CD4-positive, alpha-beta T cell treated with Interleukin-4 for 4 hours (primary cell): ENCODE measurements around the gene KPNA1.

Source experiments
- DNase-seq: peaks from one replicate; pipeline ENCODE4 v3.0.0-alpha.2; 2020

KPNA1 gene

DNA sequence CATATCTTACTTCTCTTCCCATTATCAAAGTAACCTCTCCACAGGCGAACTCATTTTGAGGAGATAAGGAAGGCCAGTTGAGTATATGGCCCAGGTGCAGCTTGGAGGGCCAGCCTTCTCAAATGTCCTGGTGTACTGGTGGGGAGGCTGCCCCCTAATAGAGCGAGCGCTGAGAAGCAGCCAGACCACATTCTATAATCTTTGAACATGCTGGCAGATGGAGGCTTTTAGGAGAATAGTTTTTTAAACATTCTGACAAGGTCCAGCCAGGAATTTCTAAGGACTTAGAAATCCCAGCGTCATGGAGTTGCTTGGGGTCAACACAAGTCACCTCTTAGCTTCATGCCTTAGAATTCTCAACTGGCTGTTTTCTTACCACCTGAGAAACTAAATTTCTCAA, 104.6 kb downstream of the KPNA1 start:
- no peak for DNase-seq

- DNase-seq, result no peak
These were observed 105.3 kb downstream of the KPNA1 start for GRCh38 chr3:122409446-122409845.

DNA sequence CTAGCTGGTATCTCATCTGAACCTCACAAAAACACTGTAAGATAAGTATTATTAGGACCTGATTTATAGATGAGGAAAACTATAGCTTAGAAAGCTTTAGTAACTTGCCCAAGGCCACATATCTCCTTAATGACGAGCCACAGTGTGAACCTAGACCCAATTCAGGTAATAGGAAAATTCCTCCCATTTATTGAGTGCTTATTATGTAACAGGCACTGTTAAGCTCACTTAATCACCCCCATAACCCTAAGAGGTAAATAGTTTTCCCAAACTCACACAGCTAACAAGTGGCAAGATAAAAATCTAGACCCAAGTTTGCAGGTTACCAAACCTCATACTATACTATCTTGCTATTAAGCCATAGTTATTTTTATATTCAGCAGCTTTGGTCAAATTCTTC, 106.8 kb downstream of the KPNA1 start:
- no peak for DNase-seq

- no peak for DNase-seq
These were observed 108.5 kb downstream of the KPNA1 start for GRCh38 chr3:122406198-122406597.

GRCh38 chr3:122405015-122405414, 109.7 kb downstream of the KPNA1 start:
- no peak for DNase-seq

DNA sequence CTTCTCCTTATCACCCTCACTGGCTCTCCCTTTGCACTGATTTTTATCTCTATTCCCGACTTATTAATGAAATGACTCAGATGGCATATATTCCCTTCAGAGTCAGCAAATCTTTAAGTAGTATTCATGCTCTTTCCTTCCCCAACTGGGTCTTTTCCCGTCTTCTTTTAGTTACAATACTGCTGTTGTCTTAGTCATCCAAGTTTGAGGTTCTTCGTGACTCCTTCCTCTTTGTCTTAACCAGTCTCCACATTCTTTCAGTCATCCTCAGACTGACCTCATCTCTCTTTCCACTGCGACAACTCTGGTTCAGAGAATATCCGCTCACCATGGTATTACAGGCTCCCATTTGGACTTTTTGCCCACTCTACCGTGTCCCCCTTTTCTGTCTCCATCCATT, 111.2 kb downstream of the KPNA1 start:
- no peak for DNase-seq

GRCh38 chr3:122398920-122399319, 115.8 kb downstream of the KPNA1 start:
- no peak for DNase-seq

DNA sequence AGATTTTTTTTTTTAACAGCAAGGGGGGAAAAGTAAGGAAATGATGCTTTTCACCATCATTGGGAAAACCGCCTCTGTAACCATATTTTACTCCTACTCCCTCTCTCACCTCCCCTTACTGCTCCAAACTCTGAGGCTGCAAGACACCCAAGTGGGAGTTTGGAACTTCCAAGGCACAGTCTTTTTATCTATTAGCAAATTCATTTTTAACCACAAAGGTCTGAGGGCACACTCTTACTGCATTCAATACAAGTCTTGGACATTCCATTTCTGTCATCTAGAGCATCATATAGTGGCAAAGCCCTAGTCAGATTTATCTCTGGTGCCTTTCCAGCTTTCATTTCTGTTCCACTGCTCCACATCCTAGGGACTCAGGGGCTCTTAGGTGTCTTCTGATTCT, 117.5 kb downstream of the KPNA1 start:
- DNase-seq, result no peak

DNA sequence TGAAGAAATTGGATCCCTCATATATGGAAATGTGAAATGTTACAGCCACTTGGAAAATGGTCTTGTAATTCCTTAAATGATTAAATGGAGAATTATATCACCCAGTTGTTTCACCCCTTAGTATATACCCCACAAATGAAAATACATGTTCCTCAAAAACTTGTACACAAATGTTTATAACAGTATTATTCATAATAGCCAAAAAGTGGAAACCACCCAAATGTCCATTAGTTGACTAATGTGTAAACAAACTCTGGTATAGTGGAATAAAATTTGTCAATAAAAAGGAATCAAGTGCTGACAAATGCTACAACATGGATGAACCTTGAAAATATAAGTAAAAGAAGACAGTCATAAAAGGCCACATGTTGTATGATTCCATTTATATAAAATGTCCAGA, 118.2 kb downstream of the KPNA1 start:
- DNase-seq, result no peak

GRCh38 chr3:122395582-122395981, 119.2 kb downstream of the KPNA1 start:
- DNase-seq, result no peak

- no peak for DNase-seq
These were observed 120.6 kb downstream of the KPNA1 start for GRCh38 chr3:122394173-122394572.

GRCh38 chr3:122392868-122393844, 121.6 kb downstream of the KPNA1 start:
- DNase-seq, result peak; percentile 54

- no peak for DNase-seq
These were observed 122.9 kb downstream of the KPNA1 start for GRCh38 chr3:122391681-122392446.

DNA sequence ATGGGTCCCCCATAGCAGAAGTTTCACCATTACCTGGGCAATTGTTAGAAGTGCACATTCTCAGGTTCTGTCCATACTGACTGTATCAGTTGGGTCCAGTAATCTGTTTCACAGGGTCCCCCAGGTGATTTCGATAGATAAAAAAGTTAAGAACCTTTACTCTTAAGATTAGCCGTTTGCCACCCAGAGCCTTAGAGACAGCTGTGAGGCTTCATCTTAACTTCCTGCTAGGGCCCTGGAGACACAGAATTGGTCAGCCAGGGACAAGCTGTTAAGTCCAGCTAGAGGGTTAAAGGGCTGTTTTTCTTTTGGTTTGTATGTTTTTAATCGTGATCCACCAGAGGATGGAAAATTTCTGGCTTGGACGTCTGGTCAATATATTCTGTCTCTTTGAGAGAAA, 124.1 kb downstream of the KPNA1 start:
- DNase-seq, result no peak

GRCh38 chr3:122389892-122390291, 124.8 kb downstream of the KPNA1 start:
- no peak for DNase-seq

DNA sequence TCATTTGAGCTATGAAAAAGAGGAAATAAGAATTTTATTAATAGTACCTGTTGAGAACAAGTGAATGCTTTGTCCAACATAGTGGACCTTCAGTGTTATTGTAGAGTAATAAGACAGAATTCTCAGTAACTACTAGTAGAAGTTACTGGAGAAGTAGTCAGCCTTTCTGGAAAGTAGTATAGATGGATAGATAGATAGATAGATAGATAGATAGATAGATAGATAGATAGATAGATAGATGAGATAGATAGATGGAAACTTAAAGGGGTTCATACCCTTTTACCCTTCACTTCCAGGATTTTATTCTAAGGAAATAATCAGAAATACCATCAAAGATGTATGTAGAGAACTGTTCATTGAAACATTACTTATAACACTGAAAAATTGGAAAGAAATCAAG, 125.5 kb downstream of the KPNA1 start:
- DNase-seq, result no peak

- no peak for DNase-seq
These were observed 127.0 kb downstream of the KPNA1 start for GRCh38 chr3:122387709-122388108.

- DNase-seq, result peak; percentile 92
These were observed 130.7 kb downstream of the KPNA1 start, which contains the start of gene FAM162A for GRCh38 chr3:122383771-122384697. FAM162A (plus strand) TSS chr3:122384182; CDS start chr3:122384266, 84 bp downstream.

DNA sequence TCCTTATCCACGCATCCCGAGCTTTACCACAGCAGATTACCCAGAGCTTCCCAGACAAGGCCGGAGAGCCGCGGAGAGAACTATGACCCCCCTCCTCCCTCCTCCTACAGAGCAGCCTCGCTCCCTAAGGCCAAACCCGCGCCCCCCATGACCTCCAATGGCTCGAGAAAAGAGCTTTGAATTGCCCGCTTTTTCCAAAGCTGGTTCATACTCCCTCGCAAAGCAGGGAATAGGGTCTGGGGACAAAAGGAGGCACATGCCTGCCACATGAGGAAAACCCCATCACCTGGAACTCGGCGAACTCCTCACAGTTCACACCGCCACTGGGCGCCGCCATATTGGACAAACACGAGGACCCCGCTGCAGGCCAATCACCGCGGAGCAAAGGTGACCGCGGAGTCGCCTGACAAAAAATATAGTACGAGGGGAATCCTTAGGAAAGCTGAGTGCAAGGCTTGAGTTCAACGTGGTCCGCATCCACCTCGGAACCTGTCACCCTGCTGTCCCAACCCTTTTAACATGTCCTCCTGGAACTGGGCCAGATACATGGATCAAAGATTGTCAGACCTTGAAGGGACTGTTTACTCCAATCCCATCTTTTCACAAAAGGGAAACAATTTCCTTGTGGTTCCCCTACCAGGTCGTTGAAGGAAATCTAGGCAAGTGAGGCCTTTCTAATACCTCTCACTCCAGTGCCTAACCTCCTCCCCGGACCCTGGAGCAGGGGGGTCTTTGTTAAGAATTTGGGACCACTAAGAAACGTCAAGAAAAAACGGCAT, 131.7 kb downstream of the KPNA1 start, which contains the start of gene MIX23:
Gene MIX23, minus strand, starts transcription at position 344 of the 779 bp plus-strand sequence. Its CDS starts 7 bp downstream, at position 337.
- peak; percentile 86 for DNase-seq

GRCh38 chr3:122377975-122378374, 136.8 kb downstream of the KPNA1 start:
- DNase-seq, result no peak

DNA sequence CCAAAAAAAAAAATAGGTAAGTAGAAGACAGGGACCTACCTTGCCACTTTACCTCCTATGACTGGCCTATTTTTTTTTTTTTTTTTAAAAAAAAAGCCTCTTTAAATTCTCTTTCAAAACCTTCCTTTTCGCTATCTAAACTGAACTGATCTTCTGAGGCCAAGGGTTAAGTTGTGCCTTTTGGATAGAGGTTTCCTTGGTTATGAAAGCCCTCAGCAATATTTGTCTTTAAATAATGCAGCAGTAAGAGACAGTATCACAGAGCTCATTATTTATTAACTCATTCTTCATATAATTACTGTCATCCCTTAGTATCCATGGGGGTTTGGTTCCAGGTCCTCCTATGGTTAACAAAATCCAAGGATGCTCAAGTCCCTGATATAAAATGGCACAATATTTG, 140.7 kb downstream of the KPNA1 start:
- DNase-seq, result no peak
